Caco-2 (cell line): ENCODE data around the gene ARFGEF2. TPM values are rescaled to one million over a fixed set of nuclear protein-coding genes. Genes with fewer than 3 reads are reported as not detected.

ENCODE experiments used
- BruUV-seq: library from RNA; stranded (reverse); fragments of 400-500 nt; replicated peaks from 2 replicates; lab custom pipeline; 2021; lab: Mats Ljungman, UMichigan
- CTCF ChIA-PET: fragments of 300-600 bp; sonication (Branson Sonifier 250); formaldehyde crosslinking; loops from one replicate; lab custom pipeline; 2022; ENCODE audit warnings: antibody characterized with exemption; lab: Charles Lee
- POLR2A ChIA-PET: fragments of 300-600 bp; sonication (Branson Sonifier 250); formaldehyde crosslinking; loops from one replicate; lab custom pipeline; 2022; ENCODE audit warnings: antibody characterized with exemption; lab: Charles Lee
- DNase-seq, 2 experiments: peaks; one replicate each; pipeline versions ENCODE4 v3.0.0 to v3.0.0-alpha.2; 2020 to 2022
- H3K27me3 ChIP-seq: replicated peaks from 2 replicates; pipeline ENCODE4 v1.6.0; 2011; ENCODE audit warnings: low read length; ENCODE audit not compliant: control insufficient read depth, insufficient read depth
- H3K36me3 ChIP-seq: 2 replicates; pipeline ENCODE4 v1.5.1; 2011; ENCODE audit warnings: low read length; ENCODE audit not compliant: control insufficient read depth, insufficient read depth
- H3K4me1 ChIP-seq: fragments of 250-450 bp; sonication (Bioruptor Pico); 2 replicates; pipeline ENCODE4 v1.5.1; 2020; ENCODE audit warnings: mild to moderate bottlenecking
- H3K4me3 ChIP-seq: 2 replicates; pipeline ENCODE4 v1.5.1; 2011; ENCODE audit warnings: low read depth, mild to moderate bottlenecking, control low read depth, low read length
- H3K9me3 ChIP-seq: fragments of 250-450 bp; sonication (Bioruptor Pico); 2 replicates; pipeline ENCODE4 v1.5.1; 2020; ENCODE audit warnings: mild to moderate bottlenecking, moderate library complexity
- H3K27ac Mint-ChIP-seq: one replicate; pipeline ENCODE4 v1.8.0; 2022; ENCODE audit warnings: mixed read lengths; ENCODE audit not compliant: unreplicated experiment
- H3K27me3 Mint-ChIP-seq: one replicate; pipeline ENCODE4 v1.8.0; 2022; ENCODE audit warnings: mixed read lengths; ENCODE audit not compliant: insufficient read depth, unreplicated experiment
- H3K36me3 Mint-ChIP-seq: one replicate; pipeline ENCODE4 v1.8.0; 2022; ENCODE audit warnings: mild to moderate bottlenecking, mixed read lengths; ENCODE audit not compliant: insufficient read depth, unreplicated experiment
- H3K4me1 Mint-ChIP-seq: one replicate; pipeline ENCODE4 v1.8.0; 2022; ENCODE audit warnings: low read depth, mixed read lengths; ENCODE audit not compliant: unreplicated experiment
- H3K4me3 Mint-ChIP-seq: one replicate; pipeline ENCODE4 v1.8.0; 2022; ENCODE audit warnings: mild to moderate bottlenecking, moderate library complexity, mixed read lengths; ENCODE audit not compliant: unreplicated experiment
- H3K9me3 Mint-ChIP-seq: one replicate; pipeline ENCODE4 v1.8.0; 2022; ENCODE audit warnings: mixed read lengths; ENCODE audit not compliant: unreplicated experiment
- CTCF ChIP-seq, 2 experiments: fragments of 200-600 bp in 1 of 2; IDR thresholded peaks; 1 replicate in 1 of 2; 2 replicates in 1 of 2; pipeline versions ENCODE4 v1.5.1 to v1.8.0; 2011 to 2022; ENCODE audit warnings: antibody characterized with exemption in 1 of 2, control low read depth in 1 of 2, inconsistent platforms in 1 of 2, low read depth in 1 of 2, low read length in 1 of 2, mild to moderate bottlenecking in 1 of 2, moderate library complexity in 1 of 2; ENCODE audit not compliant: insufficient read depth in 1 of 2, severe bottlenecking in 1 of 2, unreplicated experiment in 1 of 2
- intact Hi-C: fragments of 100-400 bp; cut with micrococcal nuclease; formaldehyde crosslinking; loops from one replicate; pipeline ENCODE4 v1.10.0; 2022; ENCODE audit not compliant: unreplicated experiment
- total RNA-seq: library from RNA; stranded (reverse); gene quantifications from 2 replicates; pipeline ENCODE4 v1.2.3, GENCODE V29; 2022

Gene ARFGEF2
- total RNA-seq, 1 experiment from 2014 or later: 78.8 TPM

- Histone ChIP-seq H3K4me1 (no peaks in the 10 kb centered on the region), H3K9me3 (no peaks in the 10 kb centered on the region), H3K27me3 (no peaks in the 10 kb centered on the region), H3K4me3 (no peak overlapping the region), H3K36me3 (peaks cover 20% of the 10 kb centered on the region)
- ChIA-PET POLR2A (no interaction called here), CTCF (no interaction called here)
- H3K36me3 Mint-ChIP-seq: peaks cover 94% of the 10 kb centered on the region
- no peaks in the 10 kb centered on the region for H3K9me3 Mint-ChIP-seq
- no peaks in the 10 kb centered on the region for H3K27me3 Mint-ChIP-seq
- intact Hi-C loops: no loop called here
- H3K4me3 Mint-ChIP-seq: no peak overlapping the region
- no peak overlapping the region for H3K27ac Mint-ChIP-seq
- TF ChIP-seq CTCF (IDR thresholded peaks at IDR 0.05; ENCODE audit: insufficient read depth in 1 of 2, low read depth in 1 of 2, low read length in 1 of 2, severe bottlenecking in 1 of 2, unreplicated experiment in 1 of 2): no peak
- no peaks in the 10 kb centered on the region for H3K4me1 Mint-ChIP-seq
- no TSS peak for BruUV-seq
- no peak for DNase-seq
Observed at GRCh38 chr20:48990467-48990866, 69.0 kb downstream of the ARFGEF2 start.

GRCh38 chr20:48995589-48995988 lies 74.1 kb downstream of the ARFGEF2 start:
- H3K36me3 Mint-ChIP-seq: peaks cover 93% of the 10 kb centered on the region
- ChIA-PET POLR2A (no interaction called here), CTCF (no interaction called here)
- BruUV-seq: no TSS peak
- H3K36me3 ChIP-seq: peaks cover 20% of the 10 kb centered on the region
- no peaks in the 10 kb centered on the region for H3K27me3 ChIP-seq
- no peak for TF ChIP-seq CTCF (IDR thresholded peaks at IDR 0.05; ENCODE audit: insufficient read depth in 1 of 2, low read depth in 1 of 2, low read length in 1 of 2, severe bottlenecking in 1 of 2, unreplicated experiment in 1 of 2)
- no peaks in the 10 kb centered on the region for H3K4me1 ChIP-seq
- H3K4me3 Mint-ChIP-seq: no peak overlapping the region
- no peaks in the 10 kb centered on the region for H3K27me3 Mint-ChIP-seq
- no peak overlapping the region for H3K27ac Mint-ChIP-seq
- H3K9me3 Mint-ChIP-seq: no peaks in the 10 kb centered on the region
- intact Hi-C loops: no loop called here
- no peaks in the 10 kb centered on the region for H3K4me1 Mint-ChIP-seq
- no peak for DNase-seq
- no peaks in the 10 kb centered on the region for H3K9me3 ChIP-seq
- no peak overlapping the region for H3K4me3 ChIP-seq

- Histone ChIP-seq H3K4me1 (no peaks in the 10 kb centered on the region), H3K36me3 (peaks cover 5% of the 10 kb centered on the region; the same call in 1 of the 2 replicates), H3K27me3 (no peaks in the 10 kb centered on the region), H3K4me3 (no peak overlapping the region), H3K9me3 (no peaks in the 10 kb centered on the region)
- no peaks in the 10 kb centered on the region for H3K4me1 Mint-ChIP-seq
- no peak for DNase-seq
- peaks cover 87% of the 10 kb centered on the region for H3K36me3 Mint-ChIP-seq
- ChIA-PET POLR2A (no interaction called here), CTCF (no interaction called here)
- no peaks in the 10 kb centered on the region for H3K27me3 Mint-ChIP-seq
- TF ChIP-seq CTCF (IDR thresholded peaks at IDR 0.05; ENCODE audit: insufficient read depth in 1 of 2, low read depth in 1 of 2, low read length in 1 of 2, severe bottlenecking in 1 of 2, unreplicated experiment in 1 of 2): no peak
- H3K4me3 Mint-ChIP-seq: no peak overlapping the region
- H3K27ac Mint-ChIP-seq: no peak overlapping the region
- intact Hi-C loops: no loop called here
- no TSS peak for BruUV-seq
- no peaks in the 10 kb centered on the region for H3K9me3 Mint-ChIP-seq
Observed at GRCh38 chr20:48999890-49000870, 78.7 kb downstream of the ARFGEF2 start.
